Neural crest cell (in vitro differentiated cells): ENCODE measurements around the gene S100A1. TPM values are rescaled to one million over a fixed set of nuclear protein-coding genes. Genes with fewer than 3 reads are reported as not detected.

Experiments
- DNase-seq: peaks from one replicate; pipeline ENCODE4 v3.0.0; 2021; ENCODE audit warnings: low read depth, mixed read lengths, low spot score
- H3K27ac Mint-ChIP-seq: one replicate; pipeline ENCODE4 v1.8.0; 2021; ENCODE audit warnings: mild to moderate bottlenecking, mixed read lengths; ENCODE audit not compliant: unreplicated experiment
- H3K27me3 Mint-ChIP-seq: 2 replicates; pipeline ENCODE4 v1.8.0; 2021; ENCODE audit warnings: low read depth, mild to moderate bottlenecking, mixed read lengths
- H3K36me3 Mint-ChIP-seq: 2 replicates; pipeline ENCODE4 v1.8.0; 2021; ENCODE audit warnings: low read depth, mild to moderate bottlenecking, mixed read lengths
- H3K4me1 Mint-ChIP-seq: 2 replicates; pipeline ENCODE4 v1.8.0; 2021; ENCODE audit warnings: mixed read lengths
- H3K4me3 Mint-ChIP-seq: one replicate; pipeline ENCODE4 v1.8.0; 2021; ENCODE audit warnings: mild to moderate bottlenecking, mixed read lengths
- H3K9me3 Mint-ChIP-seq: 2 replicates; pipeline ENCODE4 v1.8.0; 2021; ENCODE audit warnings: mixed read lengths
- CTCF ChIP-seq: fragments of 200-600 bp; sonication (generic); conservative IDR thresholded peaks from 2 replicates; pipeline ENCODE4 v1.5.0; 2021; ENCODE audit warnings: antibody characterized with exemption, mild to moderate bottlenecking
- total RNA-seq: library from RNA; stranded (reverse); gene quantifications from 2 replicates; pipeline ENCODE4 v1.2.1, GENCODE V29; 2021

Gene S100A1
- total RNA-seq, 1 donor from 2014 or later: not detected

- Mint-ChIP-seq H3K4me3 (peak overlapping the region; percentile 43), H3K36me3 (peaks cover 10% of the 10 kb centered on the region), H3K9me3 (peaks cover 3% of the 10 kb centered on the region), H3K27ac (no peak overlapping the region), H3K4me1 (peaks cover 46% of the 10 kb centered on the region), H3K27me3 (no peaks in the 10 kb centered on the region)
- no peak for DNase-seq
- TF ChIP-seq CTCF: no peak
These were observed 3.1 kb downstream of the S100A1 start for GRCh38 chr1:153631047-153632022.

GRCh38 chr1:153633161-153633753 lies 5.0 kb downstream of the S100A1 start:
- Mint-ChIP-seq H3K9me3 (peaks cover 3% of the 10 kb centered on the region), H3K4me1 (peaks cover 41% of the 10 kb centered on the region), H3K27ac (peak overlapping the region; percentile 100), H3K4me3 (peak overlapping the region; percentile 99), H3K27me3 (no peaks in the 10 kb centered on the region), H3K36me3 (peaks cover 20% of the 10 kb centered on the region)
- DNase-seq: no peak
- no peak for TF ChIP-seq CTCF

GRCh38 chr1:153633754-153634665 lies 5.8 kb downstream of the S100A1 start, which contains the start of gene CHTOP:
Gene CHTOP (plus strand): TSS chr1:153634066. CDS start chr1:153636589, 2,523 bp downstream.
- H3K27me3 Mint-ChIP-seq: no peaks in the 10 kb centered on the region
- H3K36me3 Mint-ChIP-seq: peaks cover 20% of the 10 kb centered on the region
- TF ChIP-seq CTCF: no peak
- H3K9me3 Mint-ChIP-seq: peaks cover 3% of the 10 kb centered on the region
- peak within 1 kb of the TSS; percentile 100 for H3K27ac Mint-ChIP-seq
- peak within 1 kb of the TSS; percentile 99 for H3K4me3 Mint-ChIP-seq
- DNase-seq: peak; percentile 98
- peaks cover 41% of the 10 kb centered on the region for H3K4me1 Mint-ChIP-seq

- Mint-ChIP-seq H3K4me3 (peak overlapping the region; percentile 90), H3K27ac (no peak overlapping the region), H3K36me3 (peaks cover 20% of the 10 kb centered on the region), H3K9me3 (peaks cover 3% of the 10 kb centered on the region), H3K27me3 (no peaks in the 10 kb centered on the region), H3K4me1 (peaks cover 37% of the 10 kb centered on the region)
- no peak for TF ChIP-seq CTCF
- no peak for DNase-seq
These were observed 7.6 kb downstream of the S100A1 start for GRCh38 chr1:153635872-153636271.

- peaks cover 3% of the 10 kb centered on the region for H3K9me3 Mint-ChIP-seq
- no peak for TF ChIP-seq CTCF
- H3K27me3 Mint-ChIP-seq: no peaks in the 10 kb centered on the region
- peak overlapping the region; percentile 90 for H3K4me3 Mint-ChIP-seq
- DNase-seq: no peak
- H3K4me1 Mint-ChIP-seq: peaks cover 37% of the 10 kb centered on the region
- no peak overlapping the region for H3K27ac Mint-ChIP-seq
- H3K36me3 Mint-ChIP-seq: peaks cover 24% of the 10 kb centered on the region
These were observed 8.1 kb downstream of the S100A1 start for GRCh38 chr1:153636312-153636711.
